IMR-90 (cell line): Measurements from ENCODE around the gene ABHD17C. TPM values are rescaled to one million over a fixed set of nuclear protein-coding genes. Genes with fewer than 3 reads are reported as not detected.
A peak's percentile ranks its signal among the peaks of the same experiment; 100 is the strongest.

Source experiments
- ATAC-seq: fragments of 200-7000 bp; cut with Tn5 transposase; 2 replicates; pipeline ENCODE4 v1.9.1; 2020; ENCODE audit warnings: low read depth, mild to moderate bottlenecking, moderate library complexity
- BruUV-seq: library from RNA; stranded (reverse); fragments of 400-500 nt; replicated peaks from 2 replicates; lab custom pipeline; 2021; lab: Mats Ljungman, UMichigan
- CTCF ChIA-PET: fragments of 300-600 bp; formaldehyde crosslinking; extraction: SDS; loops from one replicate; lab custom pipeline; 2021; ENCODE audit warnings: antibody characterized with exemption; lab: Yijun Ruan, JAX
- POLR2A ChIA-PET: fragments of 300-600 bp; sonication (Branson Sonifier 250); formaldehyde crosslinking; loops from one replicate; lab custom pipeline; 2022; ENCODE audit warnings: antibody characterized with exemption; ENCODE audit not compliant: unreplicated experiment; lab: Charles Lee
- DNase-seq: peaks from one replicate; pipeline ENCODE4 v3.0.0; 2013
- H2AFZ ChIP-seq: replicated peaks from 2 replicates; pipeline ENCODE3; 2013; ENCODE audit warnings: low read length, mild to moderate bottlenecking; ENCODE audit not compliant: poor library complexity
- H2AK5ac ChIP-seq: 2 replicates; pipeline ENCODE4 v1.6.1; 2013; ENCODE audit warnings: low read depth, low read length, inconsistent platforms
- H2AK9ac ChIP-seq: replicated peaks from 2 replicates; pipeline ENCODE3; 2013; ENCODE audit warnings: mild to moderate bottlenecking, low read depth, low read length, moderate library complexity; ENCODE audit not compliant: poor library complexity
- H2BK120ac ChIP-seq: 2 replicates; pipeline ENCODE4 v1.6.1; 2013; ENCODE audit warnings: low read depth, low read length, inconsistent platforms
- H2BK15ac ChIP-seq: 3 replicates; pipeline ENCODE4 v1.6.1; 2013; ENCODE audit warnings: low read depth, low read length, inconsistent platforms
- H2BK20ac ChIP-seq: 2 replicates; pipeline ENCODE4 v1.6.1; 2013; ENCODE audit warnings: low read depth, mild to moderate bottlenecking, inconsistent platforms, low read length, moderate library complexity
- H2BK5ac ChIP-seq: 2 replicates; pipeline ENCODE4 v1.6.1; 2013; ENCODE audit warnings: mild to moderate bottlenecking, low read depth, low read length, inconsistent platforms; ENCODE audit not compliant: poor library complexity, severe bottlenecking
- H3K14ac ChIP-seq: replicated peaks from 2 replicates; pipeline ENCODE4 v1.6.1; 2013; ENCODE audit warnings: low read depth, low read length, inconsistent platforms
- H3K18ac ChIP-seq: 2 replicates; pipeline ENCODE4 v1.6.1; 2013; ENCODE audit warnings: low read depth, low read length, control low read depth
- H3K23ac ChIP-seq: 2 replicates; pipeline ENCODE4 v1.6.1; 2013; ENCODE audit warnings: low read depth, low read length, inconsistent platforms
- H3K27ac ChIP-seq: 2 replicates; pipeline ENCODE4 v1.5.1; 2013; ENCODE audit warnings: mild to moderate bottlenecking, control low read depth, low read length; ENCODE audit not compliant: insufficient read depth
- H3K27me3 ChIP-seq: 2 replicates; pipeline ENCODE4 v1.6.1; 2013; ENCODE audit warnings: low read length; ENCODE audit not compliant: control insufficient read depth, insufficient read depth
- H3K36me3 ChIP-seq: 2 replicates; pipeline ENCODE4 v1.6.1; 2013; ENCODE audit warnings: low read length, mixed read lengths; ENCODE audit not compliant: control insufficient read depth, insufficient read depth
- H3K4ac ChIP-seq: 2 replicates; pipeline ENCODE4 v1.6.1; 2013; ENCODE audit warnings: low read depth, low read length, inconsistent platforms
- H3K4me1 ChIP-seq: 2 replicates; pipeline ENCODE4 v1.6.1; 2013; ENCODE audit warnings: low read length, mixed read lengths; ENCODE audit not compliant: control insufficient read depth, insufficient read depth
- H3K4me2 ChIP-seq: 2 replicates; pipeline ENCODE4 v1.6.1; 2013; ENCODE audit warnings: low read depth, mild to moderate bottlenecking, control low read depth, low read length, moderate library complexity
- H3K4me3 ChIP-seq: 2 replicates; pipeline ENCODE4 v1.5.1; 2013; ENCODE audit warnings: low read depth, mild to moderate bottlenecking, control low read depth, low read length, moderate library complexity; ENCODE audit not compliant: insufficient read depth
- H3K56ac ChIP-seq: 2 replicates; pipeline ENCODE4 v1.6.1; 2013; ENCODE audit warnings: low read length, inconsistent platforms; ENCODE audit not compliant: insufficient read depth; ENCODE audit errors: extremely low read depth
- H3K79me1 ChIP-seq, 2 experiments: 2 replicates each; pipeline ENCODE4 v1.6.1; 2013; ENCODE audit warnings: low read length in 2 of 2, inconsistent platforms in 1 of 2, low read depth in 1 of 2
- H3K9ac ChIP-seq: 2 replicates; pipeline ENCODE4 v1.6.1; 2013; ENCODE audit warnings: low read depth, low read length, control low read depth
- H3K9me1 ChIP-seq: 2 replicates; pipeline ENCODE4 v1.6.1; 2013; ENCODE audit warnings: low read length, inconsistent platforms; ENCODE audit not compliant: insufficient read depth
- H3K9me3 ChIP-seq: 2 replicates; pipeline ENCODE4 v1.6.1; 2013; ENCODE audit warnings: low read length; ENCODE audit not compliant: control insufficient read depth, insufficient read depth
- H4K20me1 ChIP-seq: 2 replicates; pipeline ENCODE4 v1.6.1; 2013; ENCODE audit warnings: low read length, inconsistent platforms; ENCODE audit not compliant: insufficient read depth
- H4K5ac ChIP-seq: 2 replicates; pipeline ENCODE4 v1.6.1; 2013; ENCODE audit warnings: mild to moderate bottlenecking, low read depth, low read length, control low read depth
- H4K8ac ChIP-seq, 2 experiments: 2 replicates each; pipeline ENCODE4 v1.6.1; 2013; ENCODE audit warnings: low read depth in 2 of 2, low read length in 2 of 2, control low read depth in 1 of 2, inconsistent platforms in 1 of 2
- H4K91ac ChIP-seq: 2 replicates; pipeline ENCODE4 v1.6.1; 2013; ENCODE audit warnings: low read depth, low read length, inconsistent platforms; ENCODE audit not compliant: insufficient read depth
- CHD1 ChIP-seq: IDR thresholded peaks from 2 replicates; pipeline ENCODE4 v1.6.1; 2012; ENCODE audit warnings: low read depth, low read length, improper control_type of control experiment
- MXI1 ChIP-seq: IDR thresholded peaks from 2 replicates; pipeline ENCODE4 v1.6.1; 2012; ENCODE audit warnings: low read depth, mild to moderate bottlenecking, low read length, moderate library complexity, borderline replicate concordance
- NFE2L2 ChIP-seq: fragments of 150-350 bp; IDR thresholded peaks from 2 replicates; pipeline ENCODE4 v1.6.1; 2016; ENCODE audit warnings: low read depth, mild to moderate bottlenecking, low read length
- WGBS, 2 experiments: methylation state at CpG; one replicate each; pipeline versions ENCODE4 v1.1.5 to v1.1.7; 2013; ENCODE audit warnings: missing lambda C conversion rate in 2 of 2; ENCODE audit not compliant: insufficient read length in 1 of 2; ENCODE audit errors: extremely low coverage in 2 of 2; 5-methylcytosine and 5-hydroxymethylcytosine counted together
- dilution Hi-C: fragments of 300-500 bp; cut with HindIII; formaldehyde crosslinking; loops from one replicate; pipeline ENCODE4 v1.14.3; 2018; ENCODE audit warnings: low sequenced_read_pairs; ENCODE audit not compliant: unreplicated experiment
- in situ Hi-C: fragments of 300-500 bp; cut with MboI; formaldehyde crosslinking; loops from 3 replicates; pipeline ENCODE4 v1.14.3; 2019; ENCODE audit warnings: low sequenced_read_pairs, inconsistent platforms, mixed read lengths
- intact Hi-C: fragments of 100-400 bp; cut with micrococcal nuclease; formaldehyde crosslinking; loops from 2 replicates; pipeline ENCODE4 v1.10.0; 2022
- polyA plus RNA-seq, 3 experiments: library from polyadenylated mRNA; depleted of rRNA; stranded (reverse); fragments of >200 nt; gene quantifications; 2 replicates each; pipeline ENCODE4 v1.2.3, GENCODE V29; 2012; ENCODE audit warnings: low replicate concordance in 1 of 3
- total RNA-seq: library from RNA; depleted of rRNA; stranded (reverse); fragments of >200 nt; gene quantifications from 2 replicates; pipeline ENCODE4 v1.2.3, GENCODE V29; 2012
- TF ChIP-seq, protein P1 (sequence below): fragments of 150-350 bp; IDR thresholded peaks from 2 replicates; pipeline ENCODE4 v1.6.1; 2017; ENCODE audit warnings: mild to moderate bottlenecking, antibody characterized with exemption, low read length, low read depth

The ABHD17C gene
- total and polyA plus RNA-seq, 2 of the 4 experiments (the other 2 are of a cell fraction): 5.4 to 10.3 TPM

DNA sequence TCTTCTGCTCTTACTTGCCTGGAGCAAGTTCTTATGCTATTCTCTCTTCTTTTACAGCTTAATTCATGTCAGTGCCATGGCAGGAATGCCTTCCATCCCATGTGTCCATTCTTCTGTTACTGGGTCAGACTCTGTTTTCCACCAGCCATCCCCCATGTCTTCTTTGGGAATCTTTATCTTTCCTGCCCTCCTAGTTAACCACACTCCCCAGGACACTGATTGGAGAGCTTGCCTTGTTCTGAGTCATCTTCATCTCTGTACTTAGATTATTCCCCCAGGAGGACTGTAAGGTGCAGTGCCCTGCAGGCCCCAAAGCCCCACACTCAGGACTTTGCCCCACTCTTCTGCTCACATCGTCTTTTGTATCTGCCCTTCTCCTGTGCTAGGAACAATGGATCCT lies 3.6 kb downstream of the ABHD17C start:
- peak overlapping the region; percentile 37 for H3K4me2 ChIP-seq
- peaks cover 70% of the 10 kb centered on the region for H4K20me1 ChIP-seq
- BruUV-seq: no TSS peak
- POLR2A ChIA-PET: no interaction called here
- H3K27ac ChIP-seq: no peak overlapping the region
- H3K4me3 ChIP-seq: no peak overlapping the region
- H2BK120ac ChIP-seq: no peak overlapping the region
- in situ Hi-C loops: no loop called here
- H3K56ac ChIP-seq: no peak overlapping the region
- no peak overlapping the region for H3K4ac ChIP-seq
- H4K91ac ChIP-seq: no peak overlapping the region
- DNase-seq (peak; percentile 42), ATAC-seq (no peak)
- H3K18ac ChIP-seq: no peak overlapping the region
- H3K14ac ChIP-seq: peak overlapping the region; percentile 44; the same call in 1 of the 2 replicates
- peaks cover 17% of the 10 kb centered on the region; the same call in 1 of the 2 replicates for H3K9me1 ChIP-seq
- H2AFZ ChIP-seq: no peak overlapping the region
- intact Hi-C loops: loop anchor here (5.0 kb wide), 1 partner anchor 274 kb away; no protein-coding TSS in a partner anchor
- H2BK15ac ChIP-seq: no peak overlapping the region
- peaks cover 39 to 88% of the 10 kb centered on the region in 2 experiments for H3K79me1 ChIP-seq
- TF ChIP-seq NFE2L2: no peak
- TF ChIP-seq, protein P1, sequence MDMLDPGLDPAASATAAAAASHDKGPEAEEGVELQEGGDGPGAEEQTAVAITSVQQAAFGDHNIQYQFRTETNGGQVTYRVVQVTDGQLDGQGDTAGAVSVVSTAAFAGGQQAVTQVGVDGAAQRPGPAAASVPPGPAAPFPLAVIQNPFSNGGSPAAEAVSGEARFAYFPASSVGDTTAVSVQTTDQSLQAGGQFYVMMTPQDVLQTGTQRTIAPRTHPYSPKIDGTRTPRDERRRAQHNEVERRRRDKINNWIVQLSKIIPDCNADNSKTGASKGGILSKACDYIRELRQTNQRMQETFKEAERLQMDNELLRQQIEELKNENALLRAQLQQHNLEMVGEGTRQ: no peak
- TF ChIP-seq MXI1: no peak
- TF ChIP-seq CHD1: no peak
- peak overlapping the region; percentile 10; the same call in 1 of the 2 replicates for H2AK5ac ChIP-seq
- no peak overlapping the region for H2BK20ac ChIP-seq
- H4K5ac ChIP-seq: no peak overlapping the region
- peaks cover 1% of the 10 kb centered on the region; the same call in 1 of the 2 replicates for H3K36me3 ChIP-seq
- H3K23ac ChIP-seq: peak overlapping the region; percentile 0; the same call in 1 of the 2 replicates
- H2AK9ac ChIP-seq: no peak overlapping the region
- H3K9ac ChIP-seq: no peak overlapping the region
- H4K8ac ChIP-seq: no peak overlapping the region
- H2BK5ac ChIP-seq: no peak overlapping the region
- H3K4me1 ChIP-seq: peaks cover 23% of the 10 kb centered on the region
- dilution Hi-C loops: no loop called here
- CTCF ChIA-PET: no interaction called here
- no CpG with 5 or more reads among the region's 1 CpG for WGBS, 2 experiments
- no peaks in the 10 kb centered on the region for H3K27me3 ChIP-seq
- H3K9me3 ChIP-seq: no peaks in the 10 kb centered on the region
